Ascending aorta (tissue), 2 donors: ENCODE results near the gene MAP3K5. TPM values are rescaled to one million over a fixed set of nuclear protein-coding genes. Genes with fewer than 3 reads are reported as not detected.
A peak's percentile ranks its signal among the peaks of the same experiment; 100 is the strongest.
"Not testable (repeated sequence)": the region's sequence is repeated elsewhere in the genome, so short reads cannot be mapped to it uniquely, and the experiment has no call there.

Experiments
- DNase-seq, 2 donors: peaks; one replicate each; pipeline ENCODE4 v3.0.0-alpha.2; 2019; ENCODE audit warnings: low spot score in 2 of 2
- H3K27ac ChIP-seq, 2 donors: fragments of 200-600 bp; sonication (generic); one replicate each; pipeline ENCODE4 v1.5.1; 2016 to 2017; ENCODE audit warnings: mild to moderate bottlenecking in 1 of 2
- H3K27me3 ChIP-seq: fragments of 200-600 bp; sonication (generic); one replicate; pipeline ENCODE4 v1.5.1; 2017
- H3K36me3 ChIP-seq, 2 donors: fragments of 200-600 bp; sonication (generic); one replicate each; pipeline ENCODE4 v1.5.1; 2016
- H3K4me1 ChIP-seq, 2 donors: fragments of 200-600 bp; sonication (generic); one replicate each; pipeline ENCODE4 v1.5.1; 2016 to 2017; ENCODE audit warnings: mild to moderate bottlenecking in 1 of 2
- H3K4me3 ChIP-seq, 2 donors: fragments of 200-600 bp; sonication (generic); one replicate each; pipeline ENCODE4 v1.5.1; 2016 to 2017; ENCODE audit warnings: mild to moderate bottlenecking in 1 of 2
- H3K9me3 ChIP-seq, 2 donors: fragments of 200-600 bp; sonication (generic); one replicate each; pipeline ENCODE4 v1.5.1; 2016
- intact Hi-C: fragments of 100-400 bp; cut with DNase I; formaldehyde crosslinking; loops from one replicate; pipeline ENCODE4 v1.15.1; 2023
- total RNA-seq: library from RNA; depleted of rRNA; stranded (reverse); fragments of >200 nt; gene quantifications from one replicate; pipeline ENCODE4 v1.1.0, GENCODE V29; 2016
- TF ChIP-seq, protein P1 (sequence below), 3 experiments: fragments of 200-600 bp in 2 of 3; fragments of 450-650 bp in 1 of 3; sonication (generic) in 2 of 3; IDR thresholded peaks; one replicate each; pipeline ENCODE4 v1.5.1; 2016 to 2019; ENCODE audit warnings: antibody characterized with exemption in 3 of 3, mild to moderate bottlenecking in 1 of 3, moderate library complexity in 1 of 3

MAP3K5 gene
- total RNA-seq, 1 donor from 2014 or later, result 40.9 TPM

DNA sequence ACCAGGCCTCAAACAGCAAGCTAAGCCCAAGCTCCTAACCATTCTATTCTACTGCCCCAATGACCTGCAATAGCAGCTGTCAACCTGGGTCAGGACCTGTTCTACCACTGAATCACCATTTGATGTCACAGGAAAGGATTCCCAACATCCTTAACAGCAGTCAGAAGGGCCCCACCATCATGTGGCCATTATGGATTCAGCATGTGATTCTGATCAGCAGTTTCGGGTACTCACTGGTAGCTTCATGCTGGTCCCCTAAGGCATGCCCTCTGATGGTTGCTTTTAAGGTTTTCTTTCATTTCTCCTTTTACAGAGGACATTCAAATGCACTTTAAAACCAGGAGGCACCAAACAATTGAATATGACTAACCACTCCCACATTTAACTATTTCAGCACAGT lies 204.8 kb downstream of the MAP3K5 start:
- TF ChIP-seq, protein P1, sequence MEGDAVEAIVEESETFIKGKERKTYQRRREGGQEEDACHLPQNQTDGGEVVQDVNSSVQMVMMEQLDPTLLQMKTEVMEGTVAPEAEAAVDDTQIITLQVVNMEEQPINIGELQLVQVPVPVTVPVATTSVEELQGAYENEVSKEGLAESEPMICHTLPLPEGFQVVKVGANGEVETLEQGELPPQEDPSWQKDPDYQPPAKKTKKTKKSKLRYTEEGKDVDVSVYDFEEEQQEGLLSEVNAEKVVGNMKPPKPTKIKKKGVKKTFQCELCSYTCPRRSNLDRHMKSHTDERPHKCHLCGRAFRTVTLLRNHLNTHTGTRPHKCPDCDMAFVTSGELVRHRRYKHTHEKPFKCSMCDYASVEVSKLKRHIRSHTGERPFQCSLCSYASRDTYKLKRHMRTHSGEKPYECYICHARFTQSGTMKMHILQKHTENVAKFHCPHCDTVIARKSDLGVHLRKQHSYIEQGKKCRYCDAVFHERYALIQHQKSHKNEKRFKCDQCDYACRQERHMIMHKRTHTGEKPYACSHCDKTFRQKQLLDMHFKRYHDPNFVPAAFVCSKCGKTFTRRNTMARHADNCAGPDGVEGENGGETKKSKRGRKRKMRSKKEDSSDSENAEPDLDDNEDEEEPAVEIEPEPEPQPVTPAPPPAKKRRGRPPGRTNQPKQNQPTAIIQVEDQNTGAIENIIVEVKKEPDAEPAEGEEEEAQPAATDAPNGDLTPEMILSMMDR (IDR thresholded peaks at IDR 0.05), result no peak
- intact Hi-C loops, result loop anchor here (10.0 kb wide), 1 partner anchor 637 kb away; no protein-coding TSS in a partner anchor

DNA sequence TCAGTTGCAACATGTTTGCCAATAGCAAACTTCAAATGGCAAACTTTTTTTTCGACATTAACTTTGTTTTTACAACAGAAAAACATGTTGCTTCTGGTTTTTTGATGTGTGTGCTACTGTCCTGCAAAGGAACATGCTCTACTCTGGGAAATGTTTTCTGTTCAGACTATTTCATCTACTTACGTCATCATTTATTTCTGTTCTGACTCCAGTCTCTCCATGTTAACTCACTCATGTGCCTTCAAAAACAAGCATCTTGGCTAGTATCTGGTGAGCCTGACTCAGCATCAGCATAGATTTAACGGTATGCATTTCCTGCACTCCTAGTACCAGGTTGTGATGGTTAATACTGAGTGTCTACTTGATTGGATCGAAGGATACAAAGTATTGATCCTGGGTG lies 206.0 kb downstream of the MAP3K5 start:
- no peaks in the 10 kb centered on the region for H3K27me3 ChIP-seq
- intact Hi-C loops, result loop anchor here (10.0 kb wide), 1 partner anchor 639 kb away; no protein-coding TSS in a partner anchor
- TF ChIP-seq, protein P1 (IDR thresholded peaks at IDR 0.05), result no peak
- no peak overlapping the region for H3K4me3 ChIP-seq
- H3K4me1 ChIP-seq, result peaks cover 5 to 42% of the 10 kb centered on the region in 2 donors
- no peaks in the 10 kb centered on the region for H3K9me3 ChIP-seq
- H3K27ac ChIP-seq, result peak overlapping the region; percentile 81 to 86
- no peak for DNase-seq
- peaks cover 25 to 48% of the 10 kb centered on the region in 2 donors for H3K36me3 ChIP-seq

More for the DNA sequence above, 204.8 kb downstream of the MAP3K5 start:
- no peaks in the 10 kb centered on the region for H3K9me3 ChIP-seq
- H3K27ac ChIP-seq, result peak overlapping the region; percentile 81 to 86
- no peak for DNase-seq
- no peaks in the 10 kb centered on the region for H3K27me3 ChIP-seq
- peaks cover 37 to 52% of the 10 kb centered on the region in 2 donors for H3K36me3 ChIP-seq
- H3K4me3 ChIP-seq, result no peak overlapping the region
- peaks cover 5 to 39% of the 10 kb centered on the region in 2 donors for H3K4me1 ChIP-seq

DNA sequence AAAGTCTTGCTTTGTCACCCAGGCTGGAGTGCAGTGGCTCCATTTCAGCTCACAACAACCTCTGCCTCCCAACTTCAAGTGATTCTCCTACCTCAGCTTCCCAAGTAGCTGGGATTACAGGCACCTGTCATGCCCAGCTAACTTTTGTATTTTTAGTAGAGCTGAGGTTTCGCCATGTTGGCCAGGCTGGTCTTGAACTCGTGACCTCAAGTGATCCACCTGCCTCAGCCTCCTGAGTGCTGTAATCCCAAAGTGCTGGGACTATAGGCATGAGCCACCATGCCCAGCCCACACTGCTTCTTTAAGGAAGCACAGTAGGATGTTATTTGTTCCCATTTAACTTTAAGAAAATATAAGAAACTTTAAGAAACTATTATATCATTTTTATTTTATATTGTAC lies 206.8 kb downstream of the MAP3K5 start:
- H3K4me3 ChIP-seq, H3K9me3 ChIP-seq, DNase-seq, H3K27me3 ChIP-seq: not testable (repeated sequence)
- Histone ChIP-seq H3K4me1 (peaks cover 5 to 42% of the 10 kb centered on the region in 2 donors), H3K36me3 (peaks cover 22 to 46% of the 10 kb centered on the region in 2 donors), H3K27ac (peak overlapping the region; percentile 81 to 86)
- intact Hi-C loops, result loop anchor here (10.0 kb wide), 1 partner anchor 639 kb away; no protein-coding TSS in a partner anchor

DNA sequence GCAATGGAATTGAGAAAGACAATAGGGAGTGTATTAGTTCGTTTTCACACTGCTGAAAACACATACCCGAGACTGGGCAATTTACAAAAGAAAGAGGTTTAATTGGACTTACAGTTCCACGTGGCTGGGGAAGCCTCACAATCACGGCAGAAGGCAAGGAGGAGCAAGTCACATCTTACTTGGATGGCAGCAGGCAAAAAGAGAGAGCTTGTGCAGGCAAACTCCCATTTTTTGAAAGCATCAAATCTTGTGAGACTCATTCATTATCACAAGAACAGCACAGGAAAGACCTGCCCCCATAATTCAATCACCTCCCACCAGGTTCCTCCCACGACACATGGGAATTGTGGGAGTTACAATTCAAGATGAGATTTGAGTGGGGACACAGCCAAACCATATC lies 208.0 kb downstream of the MAP3K5 start:
- Histone ChIP-seq H3K36me3 (peaks cover 12 to 47% of the 10 kb centered on the region in 2 donors), H3K4me1 (peaks cover 5 to 42% of the 10 kb centered on the region in 2 donors), H3K27ac (peak overlapping the region; percentile 81 to 86)
- not testable (repeated sequence) for H3K9me3 ChIP-seq, H3K4me3 ChIP-seq, DNase-seq, H3K27me3 ChIP-seq
- intact Hi-C loops, result loop anchor here (10.0 kb wide), 1 partner anchor 641 kb away; no protein-coding TSS in a partner anchor

DNA sequence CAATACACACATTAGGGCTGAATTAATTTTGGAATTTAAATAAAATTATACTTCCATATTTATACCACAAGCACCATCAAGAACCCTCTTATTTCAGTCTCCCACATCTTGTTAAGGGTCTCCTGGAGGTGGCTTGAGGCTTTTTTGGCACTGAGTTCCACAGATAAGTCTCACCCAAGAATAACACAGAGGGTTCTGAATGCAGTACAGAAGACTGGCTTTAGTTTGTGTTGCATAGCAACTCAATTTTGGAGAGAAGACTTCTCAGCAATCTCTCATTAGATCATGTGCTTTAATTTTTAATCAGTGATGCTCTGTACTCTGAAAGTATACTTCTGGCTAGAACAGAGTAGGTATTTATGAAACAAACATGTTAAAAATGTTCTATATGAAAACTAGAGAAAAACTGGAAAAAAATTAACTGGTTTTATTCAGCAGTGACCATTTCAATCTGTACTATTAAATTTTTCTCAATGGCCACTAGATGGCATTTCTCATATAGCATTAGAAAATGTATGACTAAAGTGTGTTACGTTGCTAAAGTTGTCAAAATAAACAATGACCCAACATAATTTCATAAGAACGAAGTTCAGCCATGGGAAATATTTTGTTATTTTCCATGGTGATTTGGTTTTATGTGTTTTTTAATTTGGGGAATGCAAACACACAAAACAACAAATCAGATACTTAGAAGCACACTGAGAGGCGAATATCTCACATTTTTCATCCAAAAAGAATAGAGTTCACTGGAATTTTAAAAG lies 209.4 kb downstream of the MAP3K5 start:
- TF ChIP-seq, protein P1 (IDR thresholded peaks at IDR 0.05), result peak; percentile 50 to 65 (median 63)
- intact Hi-C loops, result loop anchor here (1.0 to 10.0 kb wide), 4 partner anchors 27 to 642 kb away; partner anchors contain the start of gene MAP3K5
- no peaks in the 10 kb centered on the region for H3K27me3 ChIP-seq
- no peak overlapping the region for H3K4me3 ChIP-seq
- H3K4me1 ChIP-seq, result peaks cover 5 to 42% of the 10 kb centered on the region in 2 donors
- peak overlapping the region; percentile 81 to 86 for H3K27ac ChIP-seq
- no peak for DNase-seq
- H3K36me3 ChIP-seq, result peaks cover 10 to 47% of the 10 kb centered on the region in 2 donors
- H3K9me3 ChIP-seq, result no peaks in the 10 kb centered on the region

DNA sequence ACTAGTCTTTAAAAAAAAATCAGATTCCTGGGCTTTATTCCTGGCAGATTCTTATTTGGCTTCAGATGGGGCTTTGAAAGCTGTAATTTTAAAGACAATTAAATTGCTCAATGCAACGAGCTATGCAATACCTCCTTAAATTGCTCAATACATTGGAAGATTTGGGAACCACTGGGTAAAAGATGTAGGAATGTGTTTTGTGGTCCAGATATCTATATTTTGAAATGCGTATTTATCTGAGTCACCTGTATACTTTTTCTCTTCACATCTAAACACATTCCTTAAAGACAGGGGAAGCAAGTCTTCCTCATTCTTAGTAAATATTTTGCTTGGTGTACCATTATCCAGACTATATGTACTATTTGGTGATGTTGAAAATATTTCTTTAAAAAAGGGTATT lies 212.5 kb downstream of the MAP3K5 start:
- H3K9me3 ChIP-seq, result no peaks in the 10 kb centered on the region
- intact Hi-C loops, result loop anchor here (10.0 kb wide), 1 partner anchor 645 kb away; no protein-coding TSS in a partner anchor
- H3K27ac ChIP-seq, result no peak overlapping the region
- no peak overlapping the region for H3K4me3 ChIP-seq
- no peaks in the 10 kb centered on the region for H3K27me3 ChIP-seq
- no peak for DNase-seq
- peaks cover 0 to 20% of the 10 kb centered on the region in 2 donors for H3K4me1 ChIP-seq
- H3K36me3 ChIP-seq, result peaks cover 24 to 60% of the 10 kb centered on the region in 2 donors
- TF ChIP-seq, protein P1 (IDR thresholded peaks at IDR 0.05), result no peak
